HEK293 (cell line): ENCODE results near the gene STARD5.

ENCODE experiments used
- TRIM28 ChIP-seq: IDR thresholded peaks from 2 replicates; pipeline ENCODE4 v1.6.1; 2011; ENCODE audit warnings: low read length, control low read depth, borderline replicate concordance
- TF ChIP-seq, protein P1 (sequence below): fragments of 450-650 bp; formaldehyde crosslinking; IDR thresholded peaks from 2 replicates; pipeline ENCODE4 v1.5.1; 2016; ENCODE audit warnings: missing biosample characterization, missing genetic modification characterization

DNA sequence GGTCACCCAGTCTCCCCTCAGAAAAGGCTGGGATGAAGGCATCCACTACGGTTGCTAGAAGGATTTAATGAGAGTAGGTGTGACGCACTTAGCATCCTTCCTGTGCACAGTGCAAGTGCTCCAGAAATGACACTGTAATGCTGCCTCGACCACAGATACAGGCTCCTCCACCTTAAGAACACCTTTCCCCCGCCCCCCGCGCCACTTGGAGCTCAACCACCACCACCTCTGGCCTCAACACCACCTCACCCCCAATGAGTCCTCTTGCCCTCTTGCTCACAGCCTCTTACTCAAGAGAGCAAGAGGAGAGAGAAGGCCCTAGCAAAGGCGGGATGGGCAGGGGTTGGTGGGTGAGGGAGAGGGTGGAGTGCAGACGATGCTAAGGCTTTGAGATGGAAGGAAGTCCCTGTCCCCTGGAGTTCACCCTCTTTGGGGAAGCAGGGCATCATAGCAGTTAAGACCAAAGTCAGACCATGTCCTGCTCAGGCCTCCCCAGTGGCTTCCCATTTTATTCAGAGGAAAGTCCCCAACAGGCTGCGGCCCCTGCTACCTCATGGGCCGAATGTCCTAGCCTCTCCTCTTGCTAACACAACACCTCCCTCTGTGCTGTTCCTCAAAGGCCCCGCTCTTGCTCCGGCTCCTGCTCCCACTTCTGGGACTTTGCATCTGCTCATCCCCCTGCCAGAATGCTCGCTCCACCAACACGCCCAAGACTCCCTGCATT, 8.3 kb downstream of the STARD5 start:
- TF ChIP-seq TRIM28 = no peak
- TF ChIP-seq, protein P1, sequence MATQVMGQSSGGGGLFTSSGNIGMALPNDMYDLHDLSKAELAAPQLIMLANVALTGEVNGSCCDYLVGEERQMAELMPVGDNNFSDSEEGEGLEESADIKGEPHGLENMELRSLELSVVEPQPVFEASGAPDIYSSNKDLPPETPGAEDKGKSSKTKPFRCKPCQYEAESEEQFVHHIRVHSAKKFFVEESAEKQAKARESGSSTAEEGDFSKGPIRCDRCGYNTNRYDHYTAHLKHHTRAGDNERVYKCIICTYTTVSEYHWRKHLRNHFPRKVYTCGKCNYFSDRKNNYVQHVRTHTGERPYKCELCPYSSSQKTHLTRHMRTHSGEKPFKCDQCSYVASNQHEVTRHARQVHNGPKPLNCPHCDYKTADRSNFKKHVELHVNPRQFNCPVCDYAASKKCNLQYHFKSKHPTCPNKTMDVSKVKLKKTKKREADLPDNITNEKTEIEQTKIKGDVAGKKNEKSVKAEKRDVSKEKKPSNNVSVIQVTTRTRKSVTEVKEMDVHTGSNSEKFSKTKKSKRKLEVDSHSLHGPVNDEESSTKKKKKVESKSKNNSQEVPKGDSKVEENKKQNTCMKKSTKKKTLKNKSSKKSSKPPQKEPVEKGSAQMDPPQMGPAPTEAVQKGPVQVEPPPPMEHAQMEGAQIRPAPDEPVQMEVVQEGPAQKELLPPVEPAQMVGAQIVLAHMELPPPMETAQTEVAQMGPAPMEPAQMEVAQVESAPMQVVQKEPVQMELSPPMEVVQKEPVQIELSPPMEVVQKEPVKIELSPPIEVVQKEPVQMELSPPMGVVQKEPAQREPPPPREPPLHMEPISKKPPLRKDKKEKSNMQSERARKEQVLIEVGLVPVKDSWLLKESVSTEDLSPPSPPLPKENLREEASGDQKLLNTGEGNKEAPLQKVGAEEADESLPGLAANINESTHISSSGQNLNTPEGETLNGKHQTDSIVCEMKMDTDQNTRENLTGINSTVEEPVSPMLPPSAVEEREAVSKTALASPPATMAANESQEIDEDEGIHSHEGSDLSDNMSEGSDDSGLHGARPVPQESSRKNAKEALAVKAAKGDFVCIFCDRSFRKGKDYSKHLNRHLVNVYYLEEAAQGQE (tag by site-specific recombination) = no peak
